GM19193 (cell line): ENCODE results near the gene CACNA2D4.

Experiments
- POLR2A ChIP-seq: IDR thresholded peaks from 4 replicates; pipeline ENCODE4 v1.6.1; 2011; ENCODE audit not compliant: insufficient read depth, insufficient read length; ENCODE audit errors: extremely low read depth

CACNA2D4 gene

DNA sequence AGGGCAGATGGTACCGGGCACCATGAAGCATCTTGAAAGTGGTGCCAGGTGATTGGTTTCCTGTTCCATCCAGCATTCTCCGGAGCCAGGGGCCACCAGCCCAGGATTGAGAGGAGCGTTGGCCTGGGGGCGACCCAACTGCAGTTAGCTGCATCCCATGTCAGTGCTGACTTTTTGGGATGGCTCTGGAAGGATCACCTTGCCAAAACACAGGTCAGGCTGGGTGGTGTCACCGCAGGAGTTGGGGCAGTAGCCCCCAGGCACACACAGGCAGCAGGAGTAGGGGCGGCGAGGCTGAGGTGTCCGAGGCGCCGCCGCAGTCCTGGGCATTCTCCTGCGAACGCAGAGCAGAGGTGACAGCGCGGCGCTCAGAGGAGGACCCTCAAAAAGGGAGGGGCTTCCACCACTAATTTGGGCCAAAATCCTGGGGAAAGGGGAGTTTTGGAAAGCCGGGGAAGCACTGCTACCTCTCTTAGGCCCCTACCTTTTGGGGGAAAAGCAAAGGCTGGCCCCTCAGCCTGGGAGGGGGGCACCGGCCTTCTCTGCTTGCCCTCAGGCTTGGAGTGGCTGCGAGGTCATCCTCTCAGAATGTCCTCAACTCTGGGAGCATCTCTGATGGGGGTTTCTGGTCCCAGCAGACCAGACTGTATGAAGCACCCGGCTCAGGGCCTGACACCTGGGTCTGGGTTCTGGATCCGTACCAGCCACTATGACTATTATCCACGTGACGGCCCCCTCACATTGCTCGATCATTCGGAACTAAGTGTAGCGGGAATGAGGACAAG, 124.8 kb downstream of the CACNA2D4 start:
- TF ChIP-seq POLR2A = no peak

DNA sequence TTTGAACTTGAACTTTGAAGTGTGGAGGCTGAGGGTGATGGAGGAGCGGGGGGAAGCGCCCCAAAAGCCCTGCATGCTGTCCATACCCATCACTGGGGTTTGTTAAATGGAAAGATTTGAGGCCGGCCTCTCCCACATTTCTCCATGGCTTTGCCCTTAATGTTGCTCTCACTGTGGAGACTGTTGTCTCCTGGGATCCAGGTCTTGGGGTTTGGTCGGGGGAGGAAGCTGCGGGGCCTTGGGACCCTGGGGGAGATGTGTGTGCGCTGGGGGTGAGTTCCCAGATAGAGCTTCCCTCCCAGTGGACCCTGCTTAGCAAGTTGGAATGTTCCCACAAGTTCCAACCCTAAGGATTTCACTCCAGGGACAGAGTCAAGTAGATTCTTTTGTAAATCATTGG, 126.0 kb downstream of the CACNA2D4 start:
- no peak for TF ChIP-seq POLR2A

DNA sequence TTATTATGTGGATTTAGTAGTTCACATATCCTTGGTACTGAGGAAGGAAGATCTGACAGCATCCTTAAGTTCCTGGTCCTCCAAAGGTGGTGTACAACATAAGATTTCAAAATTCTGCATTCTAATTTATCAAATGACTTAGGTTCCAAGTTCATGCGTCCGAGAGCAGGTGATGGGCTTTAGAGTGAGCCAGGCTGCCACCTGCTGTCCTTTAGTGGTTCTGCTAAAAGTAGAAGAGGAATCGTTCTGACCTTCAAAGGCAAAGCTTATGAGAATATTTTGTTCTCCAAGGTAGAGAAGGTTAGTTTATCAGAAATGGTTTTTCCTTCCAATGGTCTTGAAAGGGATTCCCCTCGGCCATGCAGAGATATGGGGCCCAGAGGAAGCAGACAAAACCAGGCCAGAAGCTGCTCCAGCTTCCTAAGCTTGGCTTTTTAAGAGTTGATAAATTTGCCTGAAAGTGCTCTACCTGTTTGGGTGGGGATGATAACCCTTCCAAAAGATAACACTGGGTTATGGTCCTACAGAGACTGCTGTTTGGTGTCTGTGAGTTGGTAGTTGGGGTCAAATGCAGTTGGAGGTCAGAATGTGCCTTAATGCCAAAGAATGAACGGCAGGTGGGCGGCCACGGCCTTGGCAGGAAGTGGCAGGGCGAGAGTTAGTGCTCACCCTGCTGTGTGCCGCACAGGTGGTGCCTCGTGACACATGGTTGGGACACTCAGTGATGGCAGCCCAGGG, 127.2 kb downstream of the CACNA2D4 start:
- TF ChIP-seq POLR2A = no peak

DNA sequence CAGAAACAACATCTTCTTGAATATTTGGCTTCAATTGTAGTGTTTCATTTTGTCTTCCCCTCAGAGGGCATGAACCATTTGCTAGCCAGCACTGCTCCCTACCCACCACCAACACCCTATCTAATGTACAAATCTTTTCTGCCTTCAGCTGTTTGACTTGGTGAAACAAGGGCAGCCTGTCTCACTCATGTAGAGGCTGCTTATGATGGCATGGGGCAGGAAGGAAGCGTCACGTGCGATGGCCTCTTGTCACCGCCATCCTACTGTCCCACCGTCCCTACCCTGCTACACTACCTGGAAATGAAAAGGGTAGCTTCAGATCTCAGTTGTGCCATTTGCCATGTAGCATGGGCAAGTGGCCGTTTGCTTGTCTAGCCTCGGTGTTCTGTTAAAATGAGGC, 128.0 kb downstream of the CACNA2D4 start:
- no peak for TF ChIP-seq POLR2A

DNA sequence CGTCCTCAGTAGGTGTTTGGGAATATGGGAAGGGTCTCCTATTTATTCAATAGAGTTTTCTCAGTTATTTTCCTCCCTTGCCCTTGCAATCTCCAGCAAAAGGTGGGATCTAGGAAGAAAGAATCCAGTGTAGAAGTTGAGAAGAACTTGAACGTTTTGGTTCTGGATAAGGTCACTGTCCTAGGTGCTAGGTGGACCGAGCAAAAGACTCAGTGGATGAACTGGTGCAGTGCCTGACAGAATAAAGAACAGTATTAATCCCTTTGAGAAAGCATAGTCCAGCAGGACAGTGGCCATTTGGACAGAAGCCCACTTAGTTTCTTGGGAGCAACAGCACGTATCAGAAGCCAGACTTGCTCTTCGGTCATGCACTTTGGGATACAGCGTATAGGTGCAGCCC, 130.7 kb downstream of the CACNA2D4 start:
- no peak for TF ChIP-seq POLR2A

DNA sequence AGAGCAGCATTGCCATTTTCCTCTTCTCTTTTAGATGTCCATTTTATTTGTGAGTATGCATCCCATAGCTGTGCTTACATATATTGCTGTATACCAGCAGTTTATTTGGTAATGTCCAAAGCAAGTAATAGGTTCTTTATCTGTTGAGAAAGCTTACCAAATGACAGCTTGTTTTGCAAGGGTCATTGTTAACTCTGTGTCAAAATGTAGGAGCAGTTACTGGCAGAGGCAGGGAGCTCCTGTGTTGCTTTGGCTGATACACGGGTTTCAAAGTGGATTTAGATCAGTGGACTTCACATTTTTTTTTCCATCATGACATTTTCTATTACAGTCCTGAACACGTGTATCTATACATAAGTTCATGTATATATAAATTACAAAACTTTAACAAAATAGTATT, 136.2 kb downstream of the CACNA2D4 start:
- no peak for TF ChIP-seq POLR2A

DNA sequence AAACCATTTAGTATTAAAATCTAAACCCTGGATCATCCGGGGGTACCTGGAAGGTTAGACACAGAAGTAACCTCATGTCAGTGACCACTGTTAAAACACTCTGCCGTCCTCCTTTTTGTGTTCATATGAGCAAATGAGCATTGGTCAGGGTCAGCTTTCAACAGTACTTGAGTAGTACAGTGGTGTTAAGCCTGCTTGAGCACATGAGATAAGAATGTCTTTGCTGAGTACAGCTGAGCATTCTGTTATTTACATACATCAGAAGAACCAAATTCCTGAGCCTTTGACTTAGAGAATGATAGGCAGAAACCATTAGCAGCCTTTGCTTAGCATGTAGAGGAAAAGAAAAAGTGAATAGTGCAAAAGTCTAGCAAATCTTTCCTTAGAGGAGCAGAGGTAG, 136.7 kb downstream of the CACNA2D4 start:
- TF ChIP-seq POLR2A = no peak

DNA sequence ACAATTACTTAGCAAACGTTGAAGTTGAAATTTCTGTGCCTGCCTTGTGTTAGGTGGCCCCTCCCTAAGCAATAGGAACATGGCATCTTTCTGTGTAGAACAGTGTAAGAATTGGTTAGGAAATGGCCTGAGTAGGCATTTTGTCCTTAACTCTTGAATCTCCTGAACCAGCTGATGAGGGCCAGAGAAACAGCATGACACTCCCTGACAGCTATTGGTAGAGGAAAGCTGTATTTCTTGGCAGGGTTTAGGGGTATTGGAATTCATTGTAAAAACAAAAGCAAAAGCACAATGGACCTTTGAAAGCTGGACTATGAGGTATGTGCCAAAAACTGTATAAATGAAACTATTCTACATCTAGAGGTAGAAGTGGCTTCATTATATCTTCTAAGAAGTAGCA, 138.7 kb downstream of the CACNA2D4 start:
- TF ChIP-seq POLR2A = no peak

DNA sequence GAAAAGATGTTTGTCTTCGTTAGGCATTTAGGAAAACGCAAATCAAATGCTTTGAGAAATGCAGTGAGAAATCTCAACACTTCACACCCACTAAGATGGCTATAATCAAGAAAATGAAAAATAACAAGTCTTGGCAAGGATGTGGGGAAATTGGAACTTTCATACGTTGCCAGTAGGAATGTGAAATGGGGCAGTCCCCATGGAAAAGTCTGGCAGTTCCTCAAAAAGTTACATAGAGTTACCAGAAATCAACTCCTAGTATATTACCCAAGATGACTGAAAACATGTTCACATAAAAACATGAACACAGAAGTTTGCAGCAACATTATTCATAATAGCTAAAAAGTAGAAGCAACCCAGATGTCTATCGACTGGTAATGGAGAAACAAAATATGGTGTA, 139.5 kb downstream of the CACNA2D4 start:
- TF ChIP-seq POLR2A = no peak

DNA sequence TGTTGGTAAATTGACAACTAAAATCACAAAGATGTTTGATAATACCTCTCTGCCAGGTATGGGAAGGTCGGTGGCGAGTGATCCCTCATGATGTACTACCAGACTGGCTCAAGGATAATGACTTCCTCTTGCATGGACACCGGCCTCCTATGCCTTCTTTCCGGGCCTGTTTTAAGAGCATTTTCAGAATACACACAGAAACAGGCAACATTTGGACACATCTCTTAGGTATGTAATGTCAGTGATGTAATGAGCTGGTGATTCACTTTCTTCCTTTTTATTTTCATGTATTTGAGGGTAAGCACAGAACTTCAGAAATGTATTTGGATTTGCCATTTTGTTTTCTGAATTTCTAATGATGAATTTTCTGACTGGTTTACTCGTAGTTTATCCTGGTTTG, 140.7 kb downstream of the CACNA2D4 start:
- no peak for TF ChIP-seq POLR2A

DNA sequence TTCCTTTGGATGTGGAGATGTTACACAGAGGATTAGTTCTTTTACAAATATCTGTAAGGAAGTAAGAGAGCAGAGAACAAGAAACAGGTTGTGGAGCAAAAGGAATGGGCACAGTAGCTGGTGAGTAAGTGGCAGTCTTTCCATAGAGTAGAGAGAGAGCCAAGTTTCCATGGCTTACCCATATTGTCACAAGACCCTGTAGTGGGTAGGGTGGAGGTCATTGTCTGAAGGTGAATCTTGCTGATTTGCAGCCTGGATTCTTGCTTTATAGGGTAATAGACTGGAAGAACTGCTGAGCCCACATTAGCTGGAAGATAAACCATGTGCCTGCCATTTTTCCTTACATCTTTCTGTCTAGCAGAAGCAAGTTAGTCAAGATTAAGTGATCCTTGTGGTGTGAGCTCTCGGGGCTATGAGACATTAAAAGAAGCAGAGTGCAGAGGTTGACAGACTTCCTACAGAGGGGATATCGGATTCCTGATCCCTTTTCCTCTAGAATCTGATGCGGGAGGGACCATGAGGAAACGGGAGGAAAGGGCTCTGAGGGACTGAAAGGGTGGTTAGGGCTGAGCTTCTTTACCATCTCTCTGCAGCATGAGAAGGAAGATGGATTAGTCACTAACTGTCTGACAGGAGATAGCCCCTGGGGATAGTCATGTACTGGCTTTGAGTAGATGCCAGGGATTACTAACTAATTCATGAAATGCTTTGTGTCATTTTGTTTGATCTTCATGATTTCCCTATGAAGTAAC, 142.1 kb downstream of the CACNA2D4 start:
- no peak for TF ChIP-seq POLR2A

DNA sequence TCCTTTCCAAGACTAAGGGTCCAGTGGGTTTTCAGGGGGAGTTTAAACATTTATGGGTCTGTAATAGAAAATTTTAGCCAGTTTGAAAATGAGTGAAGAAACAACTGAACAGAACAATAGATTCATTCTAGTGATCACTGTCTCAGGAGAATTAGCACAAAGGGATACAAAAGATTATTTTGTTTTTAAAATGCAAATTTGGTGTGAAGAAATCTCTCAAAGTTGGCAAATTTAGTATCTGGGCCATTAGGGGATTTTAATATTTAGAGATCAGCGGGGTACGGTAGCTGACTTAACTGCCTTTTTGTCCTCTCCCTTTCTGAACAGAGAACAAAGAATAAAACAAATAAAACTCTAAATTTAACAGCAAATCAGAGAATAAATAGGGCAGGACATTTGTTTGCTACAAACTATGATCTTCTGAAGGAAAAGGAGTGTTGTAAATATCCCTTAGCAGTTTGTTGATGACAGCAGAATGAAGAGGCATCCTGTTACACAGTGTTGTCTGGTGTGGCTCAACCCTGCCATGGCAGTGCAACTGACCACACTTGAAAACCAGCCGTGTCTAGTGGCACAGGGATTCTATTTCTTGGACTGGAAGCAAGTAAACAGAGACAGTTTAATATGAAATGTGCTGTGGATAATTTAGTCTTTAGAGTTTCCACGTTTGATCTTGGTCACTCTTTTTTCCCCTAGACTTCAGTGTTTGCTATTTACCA, 144.4 kb downstream of the CACNA2D4 start:
- TF ChIP-seq POLR2A = no peak

DNA sequence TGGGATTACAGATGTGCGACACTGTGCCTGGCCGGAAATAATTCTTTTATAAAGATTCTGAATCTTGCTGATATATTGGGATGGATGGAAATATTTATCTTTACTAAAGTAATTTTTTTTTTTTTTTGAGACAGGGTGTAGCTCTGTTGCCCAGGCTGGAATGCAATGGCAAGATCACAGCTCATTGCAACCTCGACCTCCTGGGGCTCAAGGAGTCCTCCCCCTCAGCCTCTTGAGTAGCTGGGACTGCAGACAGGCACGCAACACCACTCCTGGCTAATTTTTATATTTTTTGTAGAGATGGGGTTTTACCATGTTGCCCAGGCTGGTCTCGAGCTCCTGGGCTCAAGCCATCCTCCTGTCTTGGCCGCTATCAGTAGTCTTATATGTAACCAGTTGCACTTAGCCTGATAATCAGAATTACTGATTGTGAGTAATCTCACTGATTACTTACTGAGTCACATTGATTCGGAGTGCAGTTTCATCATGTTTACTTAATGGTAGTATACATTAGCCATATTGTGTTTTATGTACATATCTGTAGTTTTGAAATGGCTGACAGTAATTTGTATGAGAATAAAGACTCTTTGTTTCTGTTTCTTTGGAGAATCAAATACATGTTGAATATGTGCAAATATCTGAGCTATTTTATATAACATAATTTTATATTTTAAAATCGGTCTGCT, 148.5 kb downstream of the CACNA2D4 start:
- TF ChIP-seq POLR2A = no peak

DNA sequence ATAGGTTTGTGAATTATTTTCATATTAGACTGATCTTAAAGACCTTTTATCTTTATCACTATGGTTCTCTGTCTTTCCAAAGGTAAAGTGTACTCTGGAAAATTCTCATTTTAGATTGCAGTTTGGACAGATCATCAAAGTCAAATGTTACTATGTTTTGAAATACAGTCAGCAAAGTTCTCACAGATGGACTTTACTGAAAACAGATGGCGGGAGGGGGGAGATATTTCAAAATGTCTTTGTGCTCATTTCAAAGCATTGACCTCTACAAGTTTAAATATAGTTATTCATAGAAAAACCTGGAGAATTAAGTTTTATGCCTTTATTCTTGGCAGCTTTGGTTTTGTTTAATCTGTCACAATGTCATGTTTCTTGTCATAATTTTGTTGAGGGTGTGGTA, 149.8 kb downstream of the CACNA2D4 start:
- no peak for TF ChIP-seq POLR2A
